T47D (cell line): ENCODE results near the gene GPD2.
"Not testable (repeated sequence)": the region's sequence is repeated elsewhere in the genome, so short reads cannot be mapped to it uniquely, and the experiment has no call there.

ENCODE experiments used
- DNase-seq, 2 experiments: peaks; one replicate each; pipeline versions ENCODE4 v3.0.0 to v3.0.0-alpha.2; 2011 to 2012; ENCODE audit warnings: low read depth in 1 of 2, low spot score in 1 of 2
- JUND ChIP-seq: IDR thresholded peaks from 2 replicates; pipeline ENCODE4 v1.6.1; 2012; ENCODE audit warnings: low read depth
- in situ Hi-C: cut with HindIII; loops from 2 replicates; pipeline ENCODE4 v1.10.0; 2016; ENCODE audit warnings: low sequenced_read_pairs, low pct_unique_long_range_greater_than_20kb

Gene GPD2

DNA sequence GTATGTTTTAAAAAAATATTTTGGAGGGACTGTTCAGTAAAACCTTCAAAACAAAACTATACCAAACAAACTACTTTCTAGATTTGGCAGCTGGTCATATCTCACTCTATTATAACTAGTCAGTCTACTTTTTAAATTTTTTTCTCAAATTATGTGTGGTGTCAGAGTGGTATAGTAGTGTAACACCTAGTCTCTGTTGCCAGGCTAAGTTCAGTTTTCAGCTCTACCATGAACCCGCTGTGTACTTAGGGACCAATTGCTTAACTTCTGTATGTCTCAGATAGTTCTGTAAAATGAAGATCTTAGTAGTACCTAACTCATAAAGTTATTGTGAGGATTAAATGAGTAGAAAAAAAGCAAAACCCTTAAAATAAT is 54.3 kb downstream of the GPD2 start:
- no peak for DNase-seq
- in situ Hi-C loops = no loop called here

DNA sequence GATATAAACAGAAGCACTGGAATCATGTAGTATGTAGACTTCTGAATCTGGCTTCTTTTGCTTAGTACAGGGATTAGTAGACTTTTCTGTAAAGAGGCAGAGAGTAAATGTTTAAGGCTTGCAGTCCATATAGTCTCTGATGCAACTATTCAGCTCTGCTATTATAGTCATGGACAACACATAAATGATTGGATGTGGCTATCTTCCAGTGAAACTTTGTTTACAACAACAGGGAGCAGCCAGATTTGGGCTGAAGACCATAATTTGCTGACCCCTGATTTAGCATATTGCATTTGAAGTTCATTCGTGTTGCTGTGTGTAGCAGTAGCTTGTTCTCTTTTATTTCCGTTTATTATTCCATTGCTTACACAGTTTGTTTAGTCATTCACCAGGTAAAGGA is 55.0 kb downstream of the GPD2 start:
- no peak for DNase-seq
- in situ Hi-C loops = no loop called here
- TF ChIP-seq JUND = no peak

More for the DNA sequence above, 54.3 kb downstream of the GPD2 start:
- no peak for TF ChIP-seq JUND

DNA sequence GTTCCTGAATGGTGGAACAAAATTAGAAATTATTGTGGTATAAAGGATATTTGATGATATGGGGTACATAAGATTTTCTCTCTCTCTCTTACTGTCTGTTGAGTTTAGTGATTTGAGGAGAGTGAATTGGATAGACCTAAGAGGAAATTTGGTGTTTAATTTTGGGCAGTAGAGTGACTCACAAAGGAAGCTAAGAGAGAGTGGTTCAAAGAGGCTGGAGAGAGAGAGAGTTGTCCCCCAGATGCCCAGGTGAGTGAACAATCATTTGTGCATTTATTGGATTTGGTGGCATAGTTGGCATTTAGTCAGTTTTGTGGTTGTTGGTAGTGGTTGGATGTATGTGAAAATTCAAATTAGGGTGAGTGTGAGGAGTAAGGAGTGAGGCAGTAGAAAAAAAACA is 56.8 kb downstream of the GPD2 start:
- DNase-seq = no peak
- TF ChIP-seq JUND = no peak

DNA sequence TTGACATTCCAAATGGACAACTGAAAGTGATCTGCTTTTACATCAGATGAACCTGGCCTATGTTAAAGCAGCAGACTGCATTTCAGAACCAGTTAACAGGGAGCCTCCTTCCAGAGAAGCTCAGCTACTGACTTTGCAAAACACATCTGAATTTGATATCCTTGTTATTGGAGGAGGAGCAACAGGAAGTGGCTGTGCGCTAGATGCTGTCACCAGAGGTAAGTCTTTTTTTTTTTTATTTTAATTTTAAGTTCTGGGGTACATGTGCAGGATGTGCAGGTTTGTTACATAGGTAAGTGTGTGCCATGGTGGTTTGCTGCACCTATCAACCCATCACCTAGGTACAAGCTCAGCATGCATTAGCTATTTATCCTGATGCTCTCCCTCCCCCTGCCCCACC is 59.8 kb downstream of the GPD2 start:
- in situ Hi-C loops, DNase-seq: not testable (repeated sequence)

More for the DNA sequence above, 56.8 kb downstream of the GPD2 start:
- in situ Hi-C loops = no loop called here

DNA sequence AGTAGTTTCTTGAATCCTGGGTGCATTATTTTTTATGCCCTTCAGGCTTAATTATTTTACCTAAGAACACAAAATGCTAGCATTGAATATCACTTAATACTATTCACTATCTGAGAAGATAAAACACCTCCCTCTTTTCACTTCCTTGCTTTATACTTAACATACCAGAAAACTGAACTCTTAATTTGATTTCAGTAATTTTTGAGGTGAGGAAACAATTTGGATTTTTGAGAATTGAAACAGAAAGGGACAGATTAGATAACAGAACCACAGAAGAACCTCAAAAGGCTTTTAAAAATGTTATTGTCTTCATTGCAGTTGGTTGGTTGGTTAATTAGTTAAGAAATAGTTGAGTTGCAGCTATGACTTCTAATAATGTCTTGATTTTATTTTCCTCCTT is 69.5 kb downstream of the GPD2 start:
- no peak for DNase-seq
- no peak for TF ChIP-seq JUND
- in situ Hi-C loops = no loop called here

DNA sequence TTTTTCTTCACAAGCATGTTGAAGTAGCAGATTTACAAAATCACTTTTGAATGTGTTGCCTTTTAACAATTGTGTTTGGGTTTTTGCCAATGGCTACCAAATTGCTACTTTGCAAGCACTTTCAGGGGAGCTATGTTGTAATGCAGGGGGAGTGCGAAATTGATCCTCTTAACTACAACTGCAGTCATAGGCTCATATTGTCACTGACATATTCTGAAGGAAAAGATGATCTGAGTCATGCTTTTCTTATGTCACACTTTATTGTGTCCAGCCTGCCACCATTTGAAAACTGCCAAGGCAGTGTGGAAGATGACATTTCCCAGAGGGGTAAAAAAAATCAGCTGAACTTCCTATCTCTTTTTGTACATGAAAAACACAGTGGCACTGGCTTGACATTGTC is 74.9 kb downstream of the GPD2 start:
- in situ Hi-C loops = no loop called here

DNA sequence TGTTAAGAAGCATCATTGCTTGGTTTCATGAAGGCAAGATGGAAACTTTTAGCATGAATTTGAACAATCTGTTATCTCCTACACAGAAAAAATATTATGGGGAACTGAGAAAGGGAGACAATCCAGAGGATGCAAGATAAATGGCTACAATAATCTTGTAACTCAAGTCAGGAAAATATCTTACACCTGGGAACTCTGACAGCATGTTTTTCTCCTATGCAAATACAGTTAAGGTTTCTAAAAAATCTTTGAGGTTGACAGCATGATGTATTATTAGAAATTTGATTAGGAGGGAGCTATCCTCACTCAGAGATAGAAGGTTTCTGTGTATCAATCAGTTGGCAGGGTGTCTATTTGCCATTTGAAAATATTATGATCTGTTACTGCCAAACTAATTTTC is 75.6 kb downstream of the GPD2 start:
- TF ChIP-seq JUND = no peak
- in situ Hi-C loops = no loop called here

More for the DNA sequence above, 74.9 kb downstream of the GPD2 start:
- no peak for DNase-seq
- TF ChIP-seq JUND = no peak

DNA sequence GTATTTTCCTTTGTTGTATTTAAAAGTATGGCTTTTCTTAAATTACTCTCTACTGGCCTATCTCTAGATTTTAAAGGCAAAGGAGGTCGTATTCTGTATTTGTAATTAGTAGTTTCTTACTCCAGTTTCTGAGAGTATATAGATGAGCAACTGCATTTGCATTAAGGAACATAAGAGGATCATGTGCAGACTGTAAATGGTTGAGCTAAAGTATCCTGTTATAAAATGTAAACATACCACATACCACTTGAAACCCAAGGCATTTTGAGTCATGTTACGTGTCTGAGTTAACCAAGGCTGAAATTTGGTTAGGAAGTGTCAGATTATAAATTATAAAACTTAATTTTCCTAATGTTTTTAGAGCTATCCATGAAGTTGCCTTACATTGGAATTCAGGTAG is 76.3 kb downstream of the GPD2 start:
- no peak for DNase-seq
- in situ Hi-C loops = no loop called here
- no peak for TF ChIP-seq JUND

More for the DNA sequence above, 75.6 kb downstream of the GPD2 start:
- DNase-seq = no peak

DNA sequence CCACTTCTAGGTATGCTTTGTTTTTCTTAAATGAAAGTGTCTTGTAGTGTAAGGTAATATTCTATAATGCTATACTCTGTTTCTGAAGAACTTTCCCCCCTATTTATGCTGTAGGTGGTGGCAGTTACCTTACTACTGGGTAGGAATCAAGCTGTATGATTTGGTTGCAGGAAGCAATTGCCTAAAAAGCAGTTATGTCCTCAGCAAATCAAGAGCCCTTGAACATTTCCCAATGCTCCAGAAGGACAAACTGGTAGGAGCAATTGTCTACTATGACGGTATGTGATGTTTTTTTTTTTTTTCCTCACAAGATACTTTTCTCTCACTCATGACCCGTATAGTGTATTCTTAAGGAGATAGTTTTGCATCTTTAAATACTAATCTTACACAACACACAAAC is 77.0 kb downstream of the GPD2 start:
- TF ChIP-seq JUND = no peak
- in situ Hi-C loops = no loop called here

DNA sequence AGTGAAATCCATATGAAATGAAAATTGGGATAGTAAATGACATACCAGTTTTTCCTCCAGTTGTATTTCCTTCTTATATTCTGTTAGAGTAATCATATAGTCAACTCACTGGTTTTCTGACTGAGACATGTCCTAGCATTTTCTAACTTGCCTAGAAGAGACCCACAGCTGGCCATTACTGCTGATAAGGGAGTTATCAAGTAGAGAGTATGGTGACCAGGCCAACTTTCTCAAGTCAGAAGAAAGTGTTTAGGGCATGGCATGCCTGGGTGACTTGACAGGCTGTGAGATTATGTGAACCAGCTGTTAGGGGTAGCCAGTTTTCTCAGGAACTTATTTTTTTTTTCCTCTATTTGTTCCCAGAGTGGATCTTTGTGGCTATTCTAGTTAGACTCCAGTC is 81.2 kb downstream of the GPD2 start:
- TF ChIP-seq JUND = no peak
- in situ Hi-C loops = no loop called here
- DNase-seq = no peak

More for the DNA sequence above, 77.0 kb downstream of the GPD2 start:
- DNase-seq = no peak

DNA sequence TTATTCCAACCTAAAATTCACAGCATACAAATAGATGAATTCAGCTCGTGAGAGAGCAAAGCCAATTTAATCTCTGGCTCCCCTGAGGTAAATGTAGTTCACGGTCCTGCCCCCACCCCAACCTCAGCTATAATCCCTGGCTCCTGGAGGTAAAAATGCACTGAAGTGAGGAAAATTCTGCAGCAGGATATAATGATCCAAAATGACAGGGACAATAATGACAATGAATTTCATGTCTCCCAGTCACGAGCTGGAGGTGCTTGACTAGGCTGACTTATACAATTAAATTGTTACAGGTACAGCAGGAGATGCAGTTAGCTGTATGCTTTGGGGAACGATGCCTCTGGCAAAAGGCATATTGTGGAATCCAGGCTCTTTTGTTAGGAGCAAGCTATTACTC is 82.0 kb downstream of the GPD2 start:
- TF ChIP-seq JUND = no peak
- in situ Hi-C loops = no loop called here
- peak in 1 of 2 experiments; percentile 7 for DNase-seq

DNA sequence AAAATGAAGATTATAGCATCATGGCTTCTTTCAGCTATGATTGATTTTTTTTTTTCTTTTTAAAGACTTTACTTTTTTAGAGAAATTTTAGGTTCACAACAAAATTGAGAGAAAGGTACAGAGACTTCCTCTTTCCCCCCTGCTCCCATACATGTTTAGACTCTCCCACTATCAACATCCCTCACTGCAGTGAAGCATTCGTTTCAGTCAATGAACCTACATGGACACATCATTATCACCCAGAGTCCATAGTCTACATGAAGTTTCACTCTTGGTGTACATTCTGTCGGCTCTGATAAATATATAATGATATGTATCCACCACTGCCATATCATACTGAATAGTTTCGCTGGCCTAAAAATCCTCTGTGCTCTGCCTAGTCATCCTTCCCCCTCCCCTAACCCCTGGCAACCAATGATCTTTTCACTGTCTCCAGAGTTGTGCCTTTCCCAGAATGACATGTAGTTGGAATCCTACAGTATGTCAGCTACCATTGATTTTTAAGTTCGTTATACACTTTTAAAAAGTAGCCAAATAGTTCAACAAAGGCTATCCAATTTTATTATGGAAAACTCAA is 86.8 kb downstream of the GPD2 start:
- no peak for TF ChIP-seq JUND
- in situ Hi-C loops = no loop called here
- DNase-seq = no peak

DNA sequence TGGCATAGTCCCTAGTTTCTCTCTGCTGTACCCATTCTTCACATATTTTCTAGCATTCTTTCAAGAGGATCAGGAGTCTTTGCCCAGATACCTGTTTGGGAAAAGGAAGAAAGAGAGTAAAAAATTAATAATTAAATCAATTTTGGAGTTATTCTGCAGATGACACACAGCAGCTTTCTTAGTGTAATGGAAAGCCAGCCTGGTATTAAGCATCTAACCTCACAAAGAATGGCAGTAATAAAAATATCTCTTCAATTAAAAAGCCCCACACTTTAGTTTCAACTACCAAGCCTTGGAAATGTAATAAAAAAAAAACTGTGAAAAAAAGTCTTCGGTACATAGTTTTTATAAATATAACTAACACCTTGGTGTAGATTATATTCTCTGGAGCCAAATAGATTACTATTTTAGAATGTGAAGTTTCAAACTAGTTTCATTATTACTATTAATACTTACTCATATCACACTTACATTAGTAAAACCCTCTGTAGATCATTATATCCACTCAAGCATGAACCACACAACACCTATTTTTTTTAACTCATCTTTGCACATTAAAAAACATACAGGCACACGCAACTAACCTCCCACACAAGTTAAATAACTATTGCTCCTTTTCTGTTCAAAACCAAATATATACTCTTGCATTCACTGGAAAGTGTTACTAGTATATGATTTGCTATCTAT is 90.9 kb downstream of the GPD2 start:
- TF ChIP-seq JUND = no peak
- in situ Hi-C loops = no loop called here
- DNase-seq = no peak

DNA sequence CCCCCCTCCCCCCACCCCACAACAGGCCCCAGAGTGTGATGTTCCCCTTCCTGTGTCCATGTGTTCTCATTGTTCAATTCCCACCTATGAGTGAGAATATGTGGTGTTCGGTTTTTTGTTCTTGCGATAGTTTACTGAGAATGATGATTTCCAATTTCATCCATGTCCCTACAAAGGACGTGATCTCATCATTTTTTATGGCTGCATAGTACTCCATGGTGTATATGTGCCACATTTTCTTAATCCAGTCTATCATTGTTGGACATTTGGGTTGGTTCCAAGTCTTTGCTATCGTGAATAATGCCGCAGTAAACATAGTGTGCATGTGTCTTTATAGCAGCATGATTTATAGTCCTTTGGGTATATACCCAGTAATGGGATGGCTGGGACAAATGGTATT is 92.4 kb downstream of the GPD2 start:
- in situ Hi-C loops = not testable (repeated sequence)

More for the DNA sequence above, 92.4 kb downstream of the GPD2 start:
- not testable (repeated sequence) for DNase-seq
